Breast epithelium (tissue), 3 donors: ENCODE data around the gene GRB14.

Experiments used
- CTCF ChIP-seq, 3 donors: fragments of 450-650 bp; IDR thresholded peaks; one replicate each; pipeline ENCODE4 v1.5.1; 2016 to 2017; ENCODE audit warnings: antibody characterized with exemption in 3 of 3, mild to moderate bottlenecking in 3 of 3, moderate library complexity in 3 of 3
- POLR2A ChIP-seq: fragments of 450-650 bp; IDR thresholded peaks from one replicate; pipeline ENCODE4 v1.6.1; 2016; ENCODE audit warnings: antibody characterized with exemption, mild to moderate bottlenecking, moderate library complexity
- POLR2AphosphoS5 ChIP-seq, 3 donors: sonication (generic); formaldehyde crosslinking; IDR thresholded peaks; one replicate each; pipeline ENCODE4 v1.6.1; 2017; ENCODE audit warnings: antibody characterized with exemption in 3 of 3

DNA sequence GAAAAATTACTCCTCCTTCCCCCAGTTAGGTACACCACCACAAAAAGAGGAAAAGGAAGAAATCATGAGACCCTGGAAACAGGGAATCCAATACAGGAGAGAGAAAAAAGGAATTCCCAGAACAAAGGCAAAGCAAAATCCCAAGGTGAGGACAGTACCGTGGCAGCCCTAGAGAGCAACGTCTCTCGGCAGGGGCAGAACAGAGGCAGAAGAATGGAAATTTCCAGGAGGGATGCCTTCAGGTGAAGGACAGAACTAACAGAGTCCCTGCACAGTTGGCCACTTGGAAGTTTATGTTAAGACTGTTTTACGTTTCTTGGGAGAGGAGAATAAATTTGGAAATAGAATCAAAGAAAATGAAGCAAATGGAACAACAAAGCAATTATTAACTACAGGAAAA, 27.7 kb downstream of the GRB14 start:
- TF ChIP-seq CTCF (IDR thresholded peaks at IDR 0.05), result no peak
- no peak for TF ChIP-seq POLR2A
- no peak for TF ChIP-seq POLR2AphosphoS5 (IDR thresholded peaks at IDR 0.05)
